Endothelial cell of umbilical vein (primary cell): ENCODE results near the gene GPD1L. TPM values are rescaled to one million over a fixed set of nuclear protein-coding genes. Genes with fewer than 3 reads are reported as not detected.

Experiments
- BruUV-seq: library from RNA; stranded (reverse); fragments of 400-500 nt; replicated peaks from 2 replicates; lab custom pipeline; 2021; lab: Mats Ljungman, UMichigan
- CTCF ChIA-PET: fragments of 300-600, 350-600 bp; sonication (Branson Sonifier 250); formaldehyde crosslinking; loops from one replicate; lab custom pipeline; 2021; ENCODE audit warnings: antibody characterized with exemption, inconsistent platforms; lab: Charles Lee
- POLR2A ChIA-PET: fragments of 300-600, 350-600 bp; sonication (Branson Sonifier 250); formaldehyde crosslinking; loops from one replicate; lab custom pipeline; 2021; ENCODE audit warnings: antibody characterized with exemption, inconsistent platforms; lab: Charles Lee
- DNase-seq: peaks from one replicate; pipeline ENCODE4 v3.0.0-alpha.2; 2011; ENCODE audit warnings: low read depth, low spot score
- FAIRE-seq: peaks from 2 replicates; lab custom pipeline; 2011; peaks lifted over from hg19 to GRCh38; lab: Jason Lieb, UNC
- H2AFZ ChIP-seq: 2 replicates; pipeline ENCODE4 v1.6.0; 2012; ENCODE audit warnings: low read depth, low read length, control low read depth, inconsistent platforms
- H3K27ac ChIP-seq: 2 replicates; pipeline ENCODE4 v1.5.1; 2011; ENCODE audit warnings: low read depth, mild to moderate bottlenecking, control low read depth, low read length, moderate library complexity; ENCODE audit not compliant: insufficient read depth
- H3K27me3 ChIP-seq, 2 experiments: 2 replicates each; pipeline versions ENCODE4 v1.6.0 to v1.6.1; 2011; ENCODE audit warnings: low read length in 2 of 2, mixed read lengths in 1 of 2; ENCODE audit not compliant: control insufficient read depth in 2 of 2, insufficient read depth in 2 of 2
- H3K36me3 ChIP-seq, 2 experiments: 2 replicates in 1 of 2; 3 replicates in 1 of 2; pipeline ENCODE4 v1.5.1; 2011; ENCODE audit warnings: low read length in 2 of 2, mild to moderate bottlenecking in 1 of 2, moderate library complexity in 1 of 2; ENCODE audit not compliant: control insufficient read depth in 2 of 2, insufficient read depth in 2 of 2; ENCODE audit errors: extremely low read depth in 1 of 2
- H3K4me1 ChIP-seq: 3 replicates; pipeline ENCODE4 v1.5.1; 2011; ENCODE audit warnings: mild to moderate bottlenecking, low read length; ENCODE audit not compliant: control insufficient read depth, insufficient read depth; ENCODE audit errors: extremely low read depth
- H3K4me2 ChIP-seq: 2 replicates; pipeline ENCODE4 v1.6.1; 2011; ENCODE audit warnings: low read length, control low read depth, mixed read lengths; ENCODE audit not compliant: insufficient read depth
- H3K4me3 ChIP-seq, 3 experiments: fragments of 200-600 bp in 1 of 3; sonication (generic), shearing (Covaris generic) in 1 of 3; replicated peaks in 1 of 3; 2 replicates each; pipeline ENCODE4 v1.5.1; 2011 to 2016; ENCODE audit warnings: control low read depth in 3 of 3, low read length in 3 of 3, mild to moderate bottlenecking in 2 of 3, inconsistent platforms in 1 of 3, low read depth in 1 of 3, moderate library complexity in 1 of 3; ENCODE audit not compliant: insufficient read depth in 1 of 3
- H3K79me2 ChIP-seq: 2 replicates; pipeline ENCODE4 v1.6.0; 2012; ENCODE audit warnings: low read length, inconsistent platforms; ENCODE audit not compliant: control insufficient read depth, insufficient read depth
- H3K9ac ChIP-seq: replicated peaks from 2 replicates; pipeline ENCODE3; 2011; ENCODE audit warnings: low read length, control low read depth; ENCODE audit not compliant: insufficient read depth; ENCODE audit errors: extremely low read depth
- H3K9me1 ChIP-seq: replicated peaks from 3 replicates; pipeline ENCODE4 v1.6.0; 2011; ENCODE audit warnings: mild to moderate bottlenecking, low read length; ENCODE audit not compliant: control insufficient read depth, insufficient read depth; ENCODE audit errors: extremely low read depth
- H3K9me3 ChIP-seq: replicated peaks from 2 replicates; pipeline ENCODE4 v1.5.1; 2012; ENCODE audit warnings: low read length, inconsistent platforms; ENCODE audit not compliant: control insufficient read depth, insufficient read depth
- H4K20me1 ChIP-seq: replicated peaks from 2 replicates; pipeline ENCODE3; 2011; ENCODE audit warnings: mild to moderate bottlenecking, low read length; ENCODE audit not compliant: control insufficient read depth, insufficient read depth; ENCODE audit errors: extremely low read depth
- FOS ChIP-seq: IDR thresholded peaks from 2 replicates; pipeline ENCODE4 v1.6.1; 2011; ENCODE audit warnings: mild to moderate bottlenecking, low read length, moderate library complexity, borderline replicate concordance; ENCODE audit not compliant: insufficient read depth
- MYC ChIP-seq: IDR thresholded peaks from one replicate; pipeline ENCODE4 v1.6.1; 2011; ENCODE audit warnings: mild to moderate bottlenecking, low read depth, low read length
- POLR2A ChIP-seq: IDR thresholded peaks from 2 replicates; pipeline ENCODE4 v1.6.1; 2012; ENCODE audit warnings: low read depth, mild to moderate bottlenecking, control low read depth, low read length
- POLR2AphosphoS5 ChIP-seq: IDR thresholded peaks from 2 replicates; pipeline ENCODE4 v1.6.1; 2012; ENCODE audit warnings: low read depth, mild to moderate bottlenecking, control low read depth, low read length, moderate library complexity; ENCODE audit not compliant: insufficient read depth
- dilution Hi-C: fragments of 300-500 bp; cut with MboI; formaldehyde crosslinking; loops from one replicate; pipeline ENCODE4 v1.15.0; 2019; ENCODE audit warnings: low sequenced_read_pairs; ENCODE audit not compliant: extremely low pct_ligation_motif_present
- intact Hi-C: fragments of 100-400 bp; cut with micrococcal nuclease; formaldehyde crosslinking; loops from one replicate; pipeline ENCODE4 v1.10.0; 2022
- polyA plus RNA-seq, 4 experiments: library from polyadenylated mRNA; depleted of rRNA in 3 of 4; stranded (reverse) in 3 of 4; unstranded in 1 of 4; fragments of >200 nt; gene quantifications; 2 replicates each; pipeline versions ENCODE4 v1.2.1 to v1.2.3, GENCODE V29; 2011 to 2012; ENCODE audit warnings: missing spikeins in 1 of 4
- total RNA-seq: library from RNA; stranded (reverse); gene quantifications from 2 replicates; pipeline ENCODE4 v1.2.3, GENCODE V29; 2021
- TF ChIP-seq, protein P1 (sequence below): IDR thresholded peaks from 2 replicates; pipeline ENCODE4 v1.6.1; 2011; ENCODE audit not compliant: insufficient read depth, insufficient read length

GPD1L gene
- total and polyA plus RNA-seq, 2 donors (not counting 3 experiments of a cell fraction or from before 2014, with no cell fraction given) = 5.1 to 12.9 TPM

DNA sequence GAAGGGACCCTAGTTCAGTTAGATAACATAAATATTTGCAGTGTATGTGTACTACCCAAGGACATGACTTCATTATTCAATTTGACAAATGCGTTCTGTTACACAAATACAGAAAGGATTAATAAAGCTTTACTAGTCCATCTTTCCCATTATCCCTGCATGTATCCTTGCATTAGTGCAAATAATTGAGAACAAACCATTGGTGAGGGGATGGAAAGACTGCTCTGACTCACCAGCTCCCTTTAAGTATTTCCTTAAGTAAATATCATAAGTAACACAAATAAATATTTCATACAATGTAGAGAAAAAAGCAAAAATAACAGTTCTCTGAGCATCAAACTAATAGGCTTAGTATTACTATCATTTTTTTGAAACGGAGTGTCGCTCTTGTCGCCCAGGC is 1.9 kb upstream of the GPD1L start:
- H3K9ac ChIP-seq = no peak overlapping the region
- H3K36me3 ChIP-seq = no peaks in the 10 kb centered on the region
- TF ChIP-seq POLR2AphosphoS5 (no peak), FOS (peak; percentile 19)
- H3K4me1 ChIP-seq = peaks cover 17% of the 10 kb centered on the region
- no TSS peak for BruUV-seq
- FAIRE-seq = no peak
- POLR2A ChIA-PET = no interaction called here
- DNase-seq = peak; percentile 9
- H3K79me2 ChIP-seq = no peaks in the 10 kb centered on the region
- dilution Hi-C loops (no loop called here), intact Hi-C loops (no loop called here)
- H3K4me3 ChIP-seq = no peak overlapping the region
- CTCF ChIA-PET = no interaction called here
- H3K27ac ChIP-seq = no peak overlapping the region
- no peak overlapping the region for H3K4me2 ChIP-seq
- H3K27me3 ChIP-seq = no peaks in the 10 kb centered on the region
- no peaks in the 10 kb centered on the region for H4K20me1 ChIP-seq
- H2AFZ ChIP-seq = no peak overlapping the region
- no peaks in the 10 kb centered on the region for H3K9me1 ChIP-seq
- H3K9me3 ChIP-seq = no peaks in the 10 kb centered on the region

DNA sequence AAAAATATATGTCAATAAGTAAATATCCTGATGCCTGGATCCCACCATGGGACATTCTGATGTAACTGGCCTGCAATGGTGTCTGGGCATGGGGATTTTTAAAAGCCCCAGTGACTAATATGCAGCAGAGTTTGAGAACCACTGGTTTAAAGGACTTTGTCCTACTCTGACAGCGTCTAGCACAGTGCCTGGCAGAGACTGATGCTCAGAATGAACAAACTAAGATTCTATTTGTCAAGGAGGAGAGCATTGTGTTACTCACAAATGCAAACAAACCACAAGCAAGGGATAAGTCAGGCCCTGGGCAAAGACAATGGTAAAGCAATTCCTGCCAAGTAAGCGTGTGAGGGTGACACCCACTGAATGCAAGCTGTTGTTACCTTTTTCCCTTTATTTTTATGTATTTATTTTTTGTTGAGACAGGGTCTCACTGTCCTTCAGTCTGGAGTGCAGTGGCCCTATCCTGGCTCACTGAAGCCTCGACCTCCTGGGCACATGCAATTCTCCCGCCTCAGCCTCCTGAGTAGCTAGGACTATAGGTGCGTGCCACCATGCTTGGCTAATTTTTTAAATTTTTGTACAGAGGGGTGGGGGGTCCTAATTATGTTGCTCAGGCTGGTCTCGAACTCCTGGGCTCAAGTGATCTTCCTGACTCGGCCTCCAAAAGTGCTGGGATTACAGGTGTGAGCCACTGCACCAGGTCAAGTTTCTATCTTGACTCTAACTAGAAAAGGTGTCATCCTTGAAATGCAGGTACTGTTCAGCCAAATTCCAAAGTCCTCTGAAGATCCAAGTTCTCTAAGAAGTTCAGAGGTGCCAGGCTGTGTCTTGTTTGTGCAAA is 909 bp upstream of the GPD1L start:
- intact Hi-C loops = loop anchor here (1.0 kb wide), 3 partner anchors 36 to 573 kb away; partner anchors contain the start of genes OSBPL10, STT3B and ZNF860
- dilution Hi-C loops = no loop called here
- BruUV-seq = no TSS peak
- no peak overlapping the region for H3K4me3 ChIP-seq
- no peaks in the 10 kb centered on the region for H4K20me1 ChIP-seq
- H3K9ac ChIP-seq = no peak overlapping the region
- H3K4me2 ChIP-seq = peak overlapping the region; percentile 75
- no peak overlapping the region for H3K27ac ChIP-seq
- H3K4me1 ChIP-seq = peaks cover 17% of the 10 kb centered on the region
- H2AFZ ChIP-seq = peak overlapping the region; percentile 100
- no peaks in the 10 kb centered on the region for H3K79me2 ChIP-seq
- no peaks in the 10 kb centered on the region for H3K27me3 ChIP-seq
- ChIA-PET POLR2A (no interaction called here), CTCF (interaction anchor here (1.3 kb wide), 1 partner anchor 9 kb away, joined by 4 read pairs; no protein-coding TSS in a partner anchor)
- FAIRE-seq (peak; percentile 75), DNase-seq (peak; percentile 4)
- no peaks in the 10 kb centered on the region for H3K9me3 ChIP-seq
- H3K9me1 ChIP-seq = no peaks in the 10 kb centered on the region
- H3K36me3 ChIP-seq = no peaks in the 10 kb centered on the region
- TF ChIP-seq POLR2AphosphoS5 (no peak), POLR2A (no peak), MYC (no peak), FOS (no peak)
- TF ChIP-seq, protein P1, sequence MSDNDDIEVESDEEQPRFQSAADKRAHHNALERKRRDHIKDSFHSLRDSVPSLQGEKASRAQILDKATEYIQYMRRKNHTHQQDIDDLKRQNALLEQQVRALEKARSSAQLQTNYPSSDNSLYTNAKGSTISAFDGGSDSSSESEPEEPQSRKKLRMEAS = no peak
